Esophagus muscularis mucosa (tissue), 4 donors: Measurements from ENCODE around the gene DDX39B. TPM values are rescaled to one million over a fixed set of nuclear protein-coding genes. Genes with fewer than 3 reads are reported as not detected.

Experiments
- DNase-seq: peaks from one replicate; pipeline ENCODE4 v3.0.0-alpha.2; 2017; ENCODE audit errors: extremely low spot score
- H3K27ac ChIP-seq, 4 donors: fragments of 200-600 bp; sonication (generic); replicated peaks in 1 of 4; 1 replicate in 3 of 4; 2 replicates in 1 of 4; pipeline ENCODE4 v1.5.1; 2016 to 2019; ENCODE audit warnings: mild to moderate bottlenecking in 1 of 4
- H3K27me3 ChIP-seq, 4 donors: fragments of 200-600 bp; sonication (generic); one replicate each; pipeline versions ENCODE4 v1.5.1 to v1.6.0; 2016 to 2019
- H3K36me3 ChIP-seq, 4 donors: fragments of 200-600 bp; sonication (generic); one replicate each; pipeline ENCODE4 v1.5.1; 2016 to 2019
- H3K4me1 ChIP-seq, 4 donors: fragments of 200-600 bp; sonication (generic); one replicate each; pipeline ENCODE4 v1.5.1; 2016 to 2019
- H3K4me3 ChIP-seq, 4 donors: fragments of 200-600 bp; sonication (generic); 1 replicate in 2 of 4; 2 replicates in 2 of 4; pipeline ENCODE4 v1.5.1; 2016 to 2019; ENCODE audit warnings: mild to moderate bottlenecking in 4 of 4, moderate library complexity in 1 of 4
- H3K9me3 ChIP-seq, 4 donors: fragments of 200-600 bp; sonication (generic); 1 replicate in 3 of 4; 2 replicates in 1 of 4; pipeline ENCODE4 v1.5.1; 2016 to 2019
- CTCF ChIP-seq, 3 experiments: fragments of 200-600 bp in 2 of 3; fragments of 450-650 bp in 1 of 3; sonication (generic) in 2 of 3; IDR thresholded peaks; one replicate each; pipeline ENCODE4 v1.5.1; 2017 to 2019; ENCODE audit warnings: antibody characterized with exemption in 3 of 3, mild to moderate bottlenecking in 2 of 3, moderate library complexity in 1 of 3
- EP300 ChIP-seq: sonication (generic); formaldehyde crosslinking; IDR thresholded peaks from one replicate; pipeline ENCODE4 v1.6.1; 2017; ENCODE audit warnings: antibody characterized with exemption
- POLR2A ChIP-seq: fragments of 450-650 bp; IDR thresholded peaks from one replicate; pipeline ENCODE4 v1.6.1; 2017; ENCODE audit warnings: antibody characterized with exemption, moderate library complexity, mild to moderate bottlenecking, low read depth
- POLR2AphosphoS5 ChIP-seq, 2 donors: sonication (generic); formaldehyde crosslinking; IDR thresholded peaks; one replicate each; pipeline ENCODE4 v1.6.1; 2017; ENCODE audit warnings: antibody characterized with exemption in 2 of 2
- WGBS: methylation state at CpG from one replicate; pipeline ENCODE4 v1.1.5; 2018; 5-methylcytosine and 5-hydroxymethylcytosine counted together
- intact Hi-C: fragments of 100-400 bp; cut with DNase I; formaldehyde crosslinking; loops from one replicate; pipeline ENCODE4 v1.15.1; 2023
- total RNA-seq, 4 donors: library from RNA; depleted of rRNA; stranded (reverse); fragments of >200 nt; gene quantifications; one replicate each; pipeline versions ENCODE4 v1.1.0 to v1.2.1, GENCODE V29; 2016

The DDX39B gene
- total RNA-seq, 4 donors from 2014 or later, result 186 to 257 (median 213) TPM

GRCh38 chr6:31586008-31586407 lies 44.2 kb upstream of the DDX39B start, which contains the start of gene LST1:
LST1 (plus strand) TSS chr6:31586277; CDS start chr6:31587300, 1,023 bp downstream.
- no peak for TF ChIP-seq EP300
- no peak for TF ChIP-seq POLR2A
- no peak for TF ChIP-seq CTCF (IDR thresholded peaks at IDR 0.05)
- TF ChIP-seq POLR2AphosphoS5 (IDR thresholded peaks at IDR 0.05), result no peak
- peaks cover 0 to 30% (median 3%) of the 10 kb centered on the region in 4 donors for H3K27me3 ChIP-seq
- DNase-seq, result no peak
- no peak within 1 kb of the TSS for H3K4me3 ChIP-seq
- H3K27ac ChIP-seq, result peak within 1 kb of the TSS in 2 of 4 donors; percentile 13 to 27
- H3K9me3 ChIP-seq, result no peaks in the 10 kb centered on the region
- peaks cover 13 to 16% (median 14%) of the 10 kb centered on the region in 4 donors for H3K4me1 ChIP-seq
- WGBS, result 43% methylated on average over 1 of the region's 1 CpG
- intact Hi-C loops, result no loop called here
- no peaks in the 10 kb centered on the region for H3K36me3 ChIP-seq

- Histone ChIP-seq H3K36me3 (no peaks in the 10 kb centered on the region), H3K4me3 (no peak overlapping the region), H3K4me1 (peaks cover 16 to 20% (median 17%) of the 10 kb centered on the region in 4 donors), H3K27me3 (peaks cover 0 to 30% (median 3%) of the 10 kb centered on the region in 4 donors), H3K27ac (no peak overlapping the region), H3K9me3 (no peaks in the 10 kb centered on the region)
- DNase-seq, result no peak
- intact Hi-C loops, result no loop called here
- 47% methylated on average over 2 of the region's 2 CpGs for WGBS
- no peak for TF ChIP-seq POLR2A
- TF ChIP-seq CTCF (IDR thresholded peaks at IDR 0.05), result no peak
- TF ChIP-seq POLR2AphosphoS5 (IDR thresholded peaks at IDR 0.05), result no peak
- TF ChIP-seq EP300, result no peak
Measured at GRCh38 chr6:31585491-31585890, 43.7 kb upstream of the DDX39B start.

- no peak for DNase-seq
- WGBS, result 100% methylated on average over 1 of the region's 3 CpGs
- intact Hi-C loops, result loop anchor here (5.0 kb wide), 1 partner anchor 35 kb away; the partner anchor contains the start of genes ATP6V1G2 and NFKBIL1
- Histone ChIP-seq H3K27me3 (peaks cover 0 to 8% (median 3%) of the 10 kb centered on the region in 4 donors), H3K36me3 (no peaks in the 10 kb centered on the region), H3K27ac (peak within 1 kb of the TSS; percentile 77 to 84 (median 80)), H3K4me1 (peaks cover 17 to 24% (median 21%) of the 10 kb centered on the region in 4 donors), H3K4me3 (peak within 1 kb of the TSS; percentile 67 to 86 (median 70)), H3K9me3 (no peaks in the 10 kb centered on the region)
- TF ChIP-seq POLR2AphosphoS5 (IDR thresholded peaks at IDR 0.05) (no peak), POLR2A (no peak), CTCF (IDR thresholded peaks at IDR 0.05) (no peak), EP300 (no peak)
Measured at GRCh38 chr6:31582230-31582643, 40.4 kb upstream of the DDX39B start, which contains the start of gene LTB. LTB (minus strand) TSS chr6:31582424; CDS start chr6:31582417, 7 bp downstream.

DNA sequence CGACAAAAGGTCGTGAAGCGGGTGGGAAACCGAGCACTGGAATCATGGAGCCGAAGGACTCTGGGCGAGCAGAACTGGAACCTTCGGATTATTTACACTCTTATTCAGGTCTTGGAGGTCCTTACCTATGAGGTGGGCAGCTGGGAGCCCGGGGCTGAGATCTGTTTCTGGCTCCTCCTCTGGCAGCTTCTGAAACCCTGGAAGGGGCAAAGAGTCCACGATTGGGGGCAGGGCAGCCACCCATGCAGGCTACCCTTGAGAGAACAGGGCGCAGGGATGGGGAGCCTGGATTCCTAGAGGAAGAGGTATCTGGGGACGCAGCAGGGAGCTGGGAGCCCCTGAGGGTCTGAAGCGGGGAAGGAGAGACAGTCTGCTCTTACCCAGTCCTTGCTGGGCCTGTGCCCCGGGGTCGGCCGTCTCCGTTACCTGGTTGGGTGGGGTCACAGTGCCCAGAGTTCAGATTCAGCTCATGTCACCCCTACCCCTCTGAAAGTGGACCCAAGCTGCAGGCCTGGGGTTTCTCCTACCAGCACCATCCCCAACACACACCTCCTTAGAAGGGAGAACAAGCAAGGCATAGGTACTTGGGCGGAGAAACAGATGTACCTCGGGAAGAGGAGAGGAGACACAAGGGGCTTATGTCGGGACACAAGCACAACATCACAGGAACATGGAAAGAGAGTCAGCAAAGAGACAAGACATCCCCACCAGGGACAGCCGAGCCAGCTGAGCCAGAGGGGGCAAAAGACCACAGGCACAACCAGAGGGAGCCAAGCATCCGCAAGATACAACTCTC lies 39.8 kb upstream of the DDX39B start:
- H3K27ac ChIP-seq, result peak overlapping the region; percentile 77 to 84 (median 80)
- H3K36me3 ChIP-seq, result no peaks in the 10 kb centered on the region
- TF ChIP-seq POLR2A (no peak), CTCF (IDR thresholded peaks at IDR 0.05) (no peak)
- DNase-seq, result no peak
- peaks cover 0 to 3% (median under 1%) of the 10 kb centered on the region in 4 donors for H3K27me3 ChIP-seq
- 24% methylated on average over 20 of the region's 21 CpGs for WGBS
- H3K9me3 ChIP-seq, result no peaks in the 10 kb centered on the region
- peak overlapping the region; percentile 67 to 86 (median 70) for H3K4me3 ChIP-seq
- intact Hi-C loops, result loop anchor here (1.0 to 5.0 kb wide), 2 partner anchors 17 to 34 kb away; partner anchors contain the start of genes ATP6V1G2 and NFKBIL1
- H3K4me1 ChIP-seq, result peaks cover 17 to 24% (median 21%) of the 10 kb centered on the region in 4 donors
